Islet precursor cell (in vitro differentiated cells): ENCODE results near the gene FSTL4.

Experiments
- DNase-seq: peaks from one replicate; pipeline ENCODE4 v3.0.0-alpha.2; 2018

FSTL4 gene

GRCh38 chr5:133278317-133278716 lies 334.0 kb downstream of the FSTL4 start:
- no peak for DNase-seq

GRCh38 chr5:133277744-133278143 lies 334.6 kb downstream of the FSTL4 start:
- no peak for DNase-seq

GRCh38 chr5:133276171-133276570 lies 336.2 kb downstream of the FSTL4 start:
- DNase-seq = no peak

GRCh38 chr5:133275631-133276030 lies 336.7 kb downstream of the FSTL4 start:
- DNase-seq = no peak

GRCh38 chr5:133274597-133274935 lies 337.8 kb downstream of the FSTL4 start:
- DNase-seq = no peak

- DNase-seq = peak; percentile 66
These were observed 338.4 kb downstream of the FSTL4 start for GRCh38 chr5:133273661-133274596.

- DNase-seq = no peak
These were observed 340.0 kb downstream of the FSTL4 start for GRCh38 chr5:133272345-133272744.

GRCh38 chr5:133271606-133272005 lies 340.7 kb downstream of the FSTL4 start:
- no peak for DNase-seq

- no peak for DNase-seq
These were observed 342.6 kb downstream of the FSTL4 start for GRCh38 chr5:133269691-133270090.

GRCh38 chr5:133267601-133268000 lies 344.7 kb downstream of the FSTL4 start:
- no peak for DNase-seq

- DNase-seq = no peak
These were observed 345.4 kb downstream of the FSTL4 start for GRCh38 chr5:133266966-133267365.

- DNase-seq = no peak
These were observed 345.8 kb downstream of the FSTL4 start for GRCh38 chr5:133266527-133266878.

GRCh38 chr5:133265720-133266526 lies 346.4 kb downstream of the FSTL4 start:
- DNase-seq = no peak

GRCh38 chr5:133265257-133265656 lies 347.1 kb downstream of the FSTL4 start:
- no peak for DNase-seq

GRCh38 chr5:133262690-133263089 lies 349.7 kb downstream of the FSTL4 start:
- DNase-seq = no peak

- no peak for DNase-seq
These were observed 350.3 kb downstream of the FSTL4 start for GRCh38 chr5:133261993-133262392.

GRCh38 chr5:133260715-133261114 lies 351.6 kb downstream of the FSTL4 start:
- DNase-seq = no peak

- DNase-seq = no peak
These were observed 352.9 kb downstream of the FSTL4 start for GRCh38 chr5:133259199-133259997.

GRCh38 chr5:133257977-133258376 lies 354.4 kb downstream of the FSTL4 start:
- no peak for DNase-seq

GRCh38 chr5:133256276-133256675 lies 356.1 kb downstream of the FSTL4 start:
- DNase-seq = no peak

- no peak for DNase-seq
These were observed 357.5 kb downstream of the FSTL4 start for GRCh38 chr5:133254803-133255202.

GRCh38 chr5:133253671-133254070 lies 358.7 kb downstream of the FSTL4 start:
- DNase-seq = no peak

- no peak for DNase-seq
These were observed 359.3 kb downstream of the FSTL4 start for GRCh38 chr5:133253070-133253469.
